ENCODE data around the gene USP9Y.
A peak's percentile ranks its signal among the peaks of the same experiment; 100 is the strongest.

USP9Y gene

GRCh38 chrY:12784521-12784920 is 83.5 kb downstream of the USP9Y start:
- Histone ChIP-seq H3K4me2 (ENCODE audit: low read length) (no peak overlapping the region), H3K36me3 (ENCODE audit: control insufficient read depth, low read length) (no peaks in the 10 kb centered on the region), H3K9me3 (ENCODE audit: control insufficient read depth, insufficient read depth, low read length) (no peaks in the 10 kb centered on the region), H3K9me2 (replicated peaks; ENCODE audit: control insufficient read depth, low read length) (no peaks in the 10 kb centered on the region), H3K27ac (ENCODE audit: low read depth, low read length) (no peak overlapping the region), H3K4me3 (ENCODE audit: low read length) (no peak overlapping the region), H3F3A (ENCODE audit: control insufficient read depth, insufficient read depth) (no peaks in the 10 kb centered on the region), H3K27me3 (ENCODE audit: control insufficient read depth, low read length) (no peaks in the 10 kb centered on the region), H3K4me1 (ENCODE audit: control insufficient read depth, low read length) (no peaks in the 10 kb centered on the region), H3K79me2 (ENCODE audit: control insufficient read depth, low read length) (no peaks in the 10 kb centered on the region), H4K20me1 (ENCODE audit: control insufficient read depth, insufficient read depth, low read depth, low read length) (no peaks in the 10 kb centered on the region)
- TF ChIP-seq EZH2phosphoT487 (IDR thresholded peaks at IDR 0.05; ENCODE audit: borderline replicate concordance, low read length) (no peak), CTCF (IDR thresholded peaks at IDR 0.05; ENCODE audit: low read depth, low read length, poor library complexity, severe bottlenecking) (no peak)

GRCh38 chrY:12793999-12794398 is 93.0 kb downstream of the USP9Y start:
- Histone ChIP-seq H3K36me3 (ENCODE audit: control insufficient read depth, low read length) (no peaks in the 10 kb centered on the region), H3K27me3 (ENCODE audit: control insufficient read depth, low read length) (no peaks in the 10 kb centered on the region)
- no peak for TF ChIP-seq EZH2phosphoT487 (IDR thresholded peaks at IDR 0.05; ENCODE audit: borderline replicate concordance, low read length)
- no peak for TF ChIP-seq CTCF (IDR thresholded peaks at IDR 0.05; ENCODE audit: low read depth, low read length, poor library complexity, severe bottlenecking)

GRCh38 chrY:12808046-12808445 is 107.0 kb downstream of the USP9Y start:
- Histone ChIP-seq H3K9me3 (ENCODE audit: control insufficient read depth, insufficient read depth, low read length) (no peaks in the 10 kb centered on the region), H3F3A (ENCODE audit: control insufficient read depth, insufficient read depth) (no peaks in the 10 kb centered on the region), H3K4me2 (ENCODE audit: low read length) (no peak overlapping the region), H3K9me2 (replicated peaks; ENCODE audit: control insufficient read depth, low read length) (no peaks in the 10 kb centered on the region), H3K27ac (ENCODE audit: low read depth, low read length) (no peak overlapping the region), H3K4me1 (ENCODE audit: control insufficient read depth, low read length) (no peaks in the 10 kb centered on the region), H3K4me3 (ENCODE audit: low read length) (no peak overlapping the region), H3K79me2 (ENCODE audit: control insufficient read depth, low read length) (no peaks in the 10 kb centered on the region), H3K27me3 (ENCODE audit: control insufficient read depth, low read length) (no peaks in the 10 kb centered on the region), H3K36me3 (ENCODE audit: control insufficient read depth, low read length) (no peaks in the 10 kb centered on the region), H4K20me1 (ENCODE audit: control insufficient read depth, insufficient read depth, low read depth, low read length) (no peaks in the 10 kb centered on the region)
- TF ChIP-seq EZH2phosphoT487 (IDR thresholded peaks at IDR 0.05; ENCODE audit: borderline replicate concordance, low read length) (no peak), CTCF (IDR thresholded peaks at IDR 0.05; ENCODE audit: low read depth, low read length, poor library complexity, severe bottlenecking) (no peak)

More at GRCh38 chrY:12793999-12794398, 93.0 kb downstream of the USP9Y start:
- H3K9me2 ChIP-seq (replicated peaks; ENCODE audit: control insufficient read depth, low read length) = no peaks in the 10 kb centered on the region
- H3K27ac ChIP-seq (ENCODE audit: low read depth, low read length) = no peak overlapping the region
- no peaks in the 10 kb centered on the region for H3K79me2 ChIP-seq (ENCODE audit: control insufficient read depth, low read length)
- H3K4me2 ChIP-seq (ENCODE audit: low read length) = no peak overlapping the region
- no peaks in the 10 kb centered on the region for H3K9me3 ChIP-seq (ENCODE audit: control insufficient read depth, insufficient read depth, low read length)
- H4K20me1 ChIP-seq (ENCODE audit: control insufficient read depth, insufficient read depth, low read depth, low read length) = no peaks in the 10 kb centered on the region
- H3F3A ChIP-seq (ENCODE audit: control insufficient read depth, insufficient read depth) = no peaks in the 10 kb centered on the region
- no peaks in the 10 kb centered on the region for H3K4me1 ChIP-seq (ENCODE audit: control insufficient read depth, low read length)
- H3K4me3 ChIP-seq (ENCODE audit: low read length) = no peak overlapping the region

GRCh38 chrY:12809034-12809433 is 108.0 kb downstream of the USP9Y start:
- Histone ChIP-seq H3K36me3 (ENCODE audit: control insufficient read depth, low read length) (no peaks in the 10 kb centered on the region), H3K4me1 (ENCODE audit: control insufficient read depth, low read length) (no peaks in the 10 kb centered on the region), H3F3A (ENCODE audit: control insufficient read depth, insufficient read depth) (no peaks in the 10 kb centered on the region), H3K27me3 (ENCODE audit: control insufficient read depth, low read length) (no peaks in the 10 kb centered on the region), H3K9me3 (ENCODE audit: control insufficient read depth, insufficient read depth, low read length) (no peaks in the 10 kb centered on the region), H3K4me2 (ENCODE audit: low read length) (no peak overlapping the region), H4K20me1 (ENCODE audit: control insufficient read depth, insufficient read depth, low read depth, low read length) (no peaks in the 10 kb centered on the region), H3K27ac (ENCODE audit: low read depth, low read length) (no peak overlapping the region), H3K4me3 (ENCODE audit: low read length) (no peak overlapping the region), H3K79me2 (ENCODE audit: control insufficient read depth, low read length) (no peaks in the 10 kb centered on the region), H3K9me2 (replicated peaks; ENCODE audit: control insufficient read depth, low read length) (no peaks in the 10 kb centered on the region)
- TF ChIP-seq CTCF (IDR thresholded peaks at IDR 0.05; ENCODE audit: low read depth, low read length, poor library complexity, severe bottlenecking) (peak; percentile 9), EZH2phosphoT487 (IDR thresholded peaks at IDR 0.05; ENCODE audit: borderline replicate concordance, low read length) (no peak)
